DMS 273 treated with DMSO at 0.1 percent for 48 hours (cell line): ENCODE data around the gene C6orf62.
"Not testable (repeated sequence)": the region's sequence is repeated elsewhere in the genome, so short reads cannot be mapped to it uniquely, and the experiment has no call there.

ENCODE experiments used
- DNase-seq: peaks from one replicate; lab custom pipeline; 2025; lab: John Stamatoyannopoulos, UW

The C6orf62 gene

DNA sequence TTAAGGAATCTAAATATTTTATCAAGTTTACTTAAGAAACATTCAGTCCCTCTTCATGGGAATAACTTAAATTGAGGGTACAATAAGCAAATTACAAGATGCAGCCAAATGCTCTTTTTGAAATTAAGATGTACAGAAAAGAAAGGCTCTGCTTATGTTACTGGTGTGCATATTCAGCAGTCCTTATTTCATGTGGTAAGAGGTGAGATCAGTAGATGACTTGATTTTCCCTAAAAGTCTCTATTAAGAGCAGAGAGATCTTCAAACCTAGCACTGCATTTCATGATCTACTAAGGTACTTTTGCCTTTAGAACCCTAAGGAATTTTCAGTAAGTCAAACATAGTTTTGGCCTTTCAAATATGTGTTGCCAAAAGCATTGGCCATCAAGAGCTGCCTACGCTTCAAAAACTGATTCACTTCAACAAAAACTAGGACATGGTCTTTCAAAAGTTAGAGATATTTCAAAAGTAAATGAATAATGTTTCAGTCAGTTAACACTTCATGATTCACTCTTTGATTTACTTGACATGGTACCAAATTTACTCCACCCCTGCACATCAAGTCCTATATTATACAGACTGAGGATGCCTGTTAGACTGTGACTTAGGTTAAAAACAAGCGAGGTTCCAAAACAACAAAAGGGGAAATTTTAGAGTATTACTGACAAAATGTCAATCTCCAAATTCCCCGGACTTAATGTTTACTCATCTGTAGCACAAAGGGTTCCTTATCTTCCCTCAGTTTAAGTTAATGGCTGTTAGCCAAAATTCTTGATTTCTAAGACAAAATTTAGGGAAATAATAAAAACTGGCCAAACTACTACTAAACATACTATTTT, 19.2 kb downstream of the C6orf62 start:
- no peak for DNase-seq

DNA sequence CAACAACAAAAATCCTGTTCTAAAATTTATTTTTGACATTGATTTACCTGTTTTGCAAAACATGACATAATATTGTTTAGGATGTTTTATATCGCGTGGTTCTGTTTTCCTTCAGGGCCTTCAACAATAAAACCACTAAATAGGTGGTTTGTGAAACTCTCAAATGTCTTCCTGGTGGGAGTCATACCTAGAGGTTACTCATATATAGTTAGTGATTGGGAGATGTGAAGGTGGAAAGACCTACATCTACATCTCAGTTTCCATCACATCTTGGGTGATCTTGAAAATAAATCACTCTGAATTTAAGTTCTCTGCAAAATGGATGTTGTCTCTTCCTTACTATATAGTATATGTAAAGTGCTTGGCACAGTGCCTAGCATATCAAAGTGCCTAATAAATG, 22.9 kb downstream of the C6orf62 start:
- no peak for DNase-seq

DNA sequence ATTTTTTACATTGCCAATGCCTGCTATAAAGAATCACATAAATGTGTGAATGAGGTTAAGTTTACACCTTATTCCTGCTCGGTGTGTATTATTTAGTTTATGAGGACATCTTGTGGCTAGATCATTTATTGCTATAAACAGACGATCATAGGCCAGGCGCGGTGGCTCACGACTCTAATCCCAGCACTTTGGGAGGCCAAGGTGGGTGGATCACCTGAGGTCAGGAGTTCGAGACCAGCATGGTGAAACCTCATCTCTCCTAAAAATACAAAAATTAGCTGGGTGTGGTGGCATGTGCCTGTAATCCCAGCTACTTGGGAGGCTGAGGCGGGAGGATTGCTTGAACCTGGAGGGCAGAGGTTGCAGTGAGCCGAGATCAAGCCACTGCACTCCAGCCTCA, 23.3 kb downstream of the C6orf62 start:
- DNase-seq: not testable (repeated sequence)

DNA sequence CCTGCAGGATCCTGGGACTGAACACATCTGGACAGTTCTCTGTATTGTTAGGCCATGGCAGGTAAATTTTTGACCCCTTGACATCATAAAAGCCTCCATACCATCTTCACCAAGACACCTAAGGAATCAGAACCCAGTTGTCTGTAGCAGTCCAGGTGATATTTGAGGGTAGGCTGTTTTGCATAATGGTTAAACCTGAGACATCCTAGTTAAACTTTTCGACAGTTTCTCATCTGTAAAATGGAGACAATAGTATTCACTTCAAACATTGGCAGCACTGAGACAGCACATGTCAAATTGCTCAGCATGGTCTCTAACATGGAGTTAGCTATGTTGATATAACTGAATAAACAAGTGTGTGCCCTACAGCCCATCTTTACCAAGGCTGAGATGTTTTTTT, 24.8 kb downstream of the C6orf62 start:
- no peak for DNase-seq

DNA sequence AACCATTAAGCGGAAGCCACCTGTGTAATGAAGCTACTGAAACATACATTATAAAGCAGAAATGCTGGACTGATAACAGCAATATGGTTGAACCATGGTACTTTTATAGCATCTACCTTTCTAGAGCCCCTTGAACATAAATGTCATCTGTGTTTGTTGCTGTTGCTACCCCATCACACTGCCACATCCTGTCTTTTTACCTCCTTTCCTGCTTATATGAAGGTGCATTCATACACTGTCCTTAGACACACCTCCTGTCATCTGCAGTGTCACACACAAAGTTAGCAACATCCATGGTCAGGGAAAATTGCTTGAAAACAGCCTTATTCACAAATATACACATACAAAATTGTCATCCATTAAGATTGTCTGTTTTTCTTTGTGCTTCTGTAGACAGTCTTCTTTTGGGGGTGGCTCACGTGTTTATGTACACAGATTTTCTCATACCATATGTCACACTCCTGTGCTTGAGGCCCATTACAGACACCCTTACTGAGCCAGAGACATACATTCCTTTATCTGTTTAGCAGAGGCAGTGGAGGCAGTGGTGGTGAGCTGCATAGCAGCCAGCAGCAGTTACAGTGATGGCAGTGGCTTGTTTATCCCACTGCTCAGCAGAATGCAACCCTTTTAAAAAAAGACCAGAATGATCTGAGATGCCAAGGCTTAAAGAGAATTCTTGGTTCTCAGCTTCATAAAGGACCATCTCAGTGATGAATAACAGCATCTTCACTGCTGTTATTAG, 25.9 kb downstream of the C6orf62 start:
- DNase-seq: no peak

DNA sequence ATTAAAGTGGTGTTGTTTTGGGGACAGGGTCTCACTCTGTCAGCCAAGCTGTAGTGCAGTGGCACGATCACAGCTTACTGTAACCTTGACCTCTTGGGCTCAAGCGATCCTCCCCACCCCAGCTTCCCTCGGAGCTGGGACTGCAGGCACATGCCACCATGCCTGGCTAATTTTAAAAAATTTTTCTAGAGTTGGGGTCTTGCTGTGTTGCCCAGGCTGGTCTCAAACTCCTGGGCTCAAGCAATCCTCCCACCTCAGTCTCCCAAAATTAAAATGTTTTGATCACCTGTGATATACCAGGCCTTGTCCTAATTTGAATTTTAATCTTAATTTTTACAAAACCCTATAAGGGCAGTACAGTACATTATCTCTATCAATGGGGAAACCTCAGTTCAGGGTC, 26.5 kb downstream of the C6orf62 start:
- DNase-seq: no peak

DNA sequence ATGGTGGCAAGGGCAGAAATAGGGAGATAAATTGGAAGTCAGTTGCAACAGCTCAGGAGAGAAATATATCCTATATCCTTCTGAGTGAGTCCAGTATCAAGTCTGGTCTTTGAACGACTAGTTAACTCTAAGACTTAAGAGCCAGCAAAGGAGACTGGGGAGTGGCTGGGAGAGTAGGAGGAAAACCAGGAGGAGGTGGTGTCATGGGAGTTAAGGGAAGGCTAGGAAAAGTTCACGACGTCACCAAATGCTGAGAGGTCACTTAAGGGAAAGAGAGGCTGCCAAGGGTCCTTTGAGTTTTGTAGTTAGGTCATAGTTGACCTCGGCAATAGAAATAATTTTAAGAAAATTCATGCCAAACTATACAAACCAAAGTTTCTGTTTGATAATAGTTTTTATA, 27.0 kb downstream of the C6orf62 start:
- no peak for DNase-seq

DNA sequence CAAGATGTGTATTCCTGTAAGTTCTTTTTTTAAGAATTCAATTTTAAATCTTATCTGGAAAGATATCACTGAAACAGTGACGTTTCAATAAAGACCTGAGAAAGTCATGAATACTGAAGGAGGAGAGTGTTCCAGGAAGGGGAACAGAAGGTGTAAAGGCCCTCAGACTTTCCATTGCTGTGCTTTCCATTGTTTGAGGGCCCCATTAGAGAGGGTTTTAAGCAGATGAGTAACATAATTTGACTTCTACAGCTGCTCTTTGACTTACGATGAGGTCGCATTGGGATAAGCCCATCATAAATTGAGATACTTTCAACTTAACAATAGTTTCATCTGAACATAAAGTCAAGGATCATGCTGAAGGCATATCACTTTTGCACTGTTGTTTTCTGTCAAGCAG, 27.4 kb downstream of the C6orf62 start:
- no peak for DNase-seq

DNA sequence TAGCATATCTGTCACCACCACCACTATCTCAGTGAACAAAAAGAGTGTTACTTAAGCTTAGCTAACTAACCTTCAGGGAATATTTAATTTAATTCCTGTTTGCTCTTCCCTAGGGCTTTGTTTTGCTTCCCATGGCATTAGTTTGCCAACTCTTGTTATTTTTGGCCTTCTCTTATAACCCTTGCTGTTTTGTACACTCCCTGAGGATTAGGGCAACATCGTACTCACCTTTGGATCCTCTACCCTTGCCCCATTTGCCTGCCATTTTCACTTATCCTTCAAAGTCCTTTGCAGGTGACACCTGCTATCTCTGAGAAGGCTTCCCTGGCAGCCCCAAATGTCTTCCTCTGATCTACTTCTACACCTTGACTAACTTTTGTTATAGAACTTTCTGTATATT, 28.4 kb downstream of the C6orf62 start:
- no peak for DNase-seq

DNA sequence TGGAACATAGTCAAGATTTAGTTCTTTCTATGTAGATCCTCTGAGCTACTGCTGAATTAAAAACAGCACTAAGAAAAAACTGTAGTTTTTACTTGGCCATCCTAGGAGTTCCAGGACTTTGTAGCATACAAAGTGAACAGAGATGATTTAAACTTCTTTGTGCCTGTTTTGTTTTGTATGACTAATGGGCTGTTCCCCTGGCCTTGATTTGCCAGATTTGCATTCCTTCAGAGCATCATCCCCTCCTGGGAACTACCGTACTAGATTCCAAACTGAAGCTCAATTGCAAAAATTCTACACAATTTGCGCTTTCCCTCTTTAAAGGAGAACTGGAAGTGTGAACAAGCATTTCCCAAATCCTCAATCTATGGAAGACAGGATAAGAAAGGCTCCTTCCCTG, 29.0 kb downstream of the C6orf62 start:
- DNase-seq: no peak

DNA sequence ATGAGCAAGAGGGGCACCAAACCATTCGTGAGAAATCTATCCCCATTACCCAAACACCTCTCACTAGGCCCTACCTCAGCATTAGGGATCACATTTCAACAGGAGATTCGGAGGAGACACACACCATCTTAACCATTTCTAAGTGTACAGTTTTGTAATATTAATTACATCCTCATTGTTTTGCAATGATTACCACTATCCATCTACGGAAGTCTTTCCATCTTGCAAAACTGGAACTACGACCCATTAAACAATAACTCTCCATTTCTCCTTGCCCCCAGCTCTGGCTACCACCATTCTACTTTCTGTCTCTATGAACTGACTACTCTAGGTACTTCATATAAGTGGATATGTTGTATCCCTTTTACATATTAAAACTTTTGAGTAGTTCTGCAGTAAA, 32.0 kb downstream of the C6orf62 start:
- no peak for DNase-seq

DNA sequence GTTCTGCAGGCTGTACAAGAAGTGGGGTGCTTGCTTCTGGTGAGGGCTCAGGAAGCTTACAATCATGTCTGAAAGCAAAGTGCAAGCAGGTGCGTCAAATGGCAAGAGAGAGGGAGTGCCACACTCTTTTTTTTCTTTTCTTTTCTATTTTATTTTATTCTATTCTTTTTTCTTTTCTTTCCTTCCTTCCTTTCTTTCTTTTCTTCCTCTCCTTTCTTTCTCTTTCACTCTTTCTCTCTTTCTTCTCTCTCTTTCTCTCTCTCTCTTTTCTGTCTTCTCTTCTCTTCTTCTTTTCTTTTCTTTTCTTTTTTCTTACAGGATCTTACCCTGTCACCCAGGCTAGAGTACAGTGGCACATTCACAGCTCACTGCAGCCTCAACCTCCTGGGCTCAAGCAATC, 32.5 kb downstream of the C6orf62 start:
- no peak for DNase-seq

DNA sequence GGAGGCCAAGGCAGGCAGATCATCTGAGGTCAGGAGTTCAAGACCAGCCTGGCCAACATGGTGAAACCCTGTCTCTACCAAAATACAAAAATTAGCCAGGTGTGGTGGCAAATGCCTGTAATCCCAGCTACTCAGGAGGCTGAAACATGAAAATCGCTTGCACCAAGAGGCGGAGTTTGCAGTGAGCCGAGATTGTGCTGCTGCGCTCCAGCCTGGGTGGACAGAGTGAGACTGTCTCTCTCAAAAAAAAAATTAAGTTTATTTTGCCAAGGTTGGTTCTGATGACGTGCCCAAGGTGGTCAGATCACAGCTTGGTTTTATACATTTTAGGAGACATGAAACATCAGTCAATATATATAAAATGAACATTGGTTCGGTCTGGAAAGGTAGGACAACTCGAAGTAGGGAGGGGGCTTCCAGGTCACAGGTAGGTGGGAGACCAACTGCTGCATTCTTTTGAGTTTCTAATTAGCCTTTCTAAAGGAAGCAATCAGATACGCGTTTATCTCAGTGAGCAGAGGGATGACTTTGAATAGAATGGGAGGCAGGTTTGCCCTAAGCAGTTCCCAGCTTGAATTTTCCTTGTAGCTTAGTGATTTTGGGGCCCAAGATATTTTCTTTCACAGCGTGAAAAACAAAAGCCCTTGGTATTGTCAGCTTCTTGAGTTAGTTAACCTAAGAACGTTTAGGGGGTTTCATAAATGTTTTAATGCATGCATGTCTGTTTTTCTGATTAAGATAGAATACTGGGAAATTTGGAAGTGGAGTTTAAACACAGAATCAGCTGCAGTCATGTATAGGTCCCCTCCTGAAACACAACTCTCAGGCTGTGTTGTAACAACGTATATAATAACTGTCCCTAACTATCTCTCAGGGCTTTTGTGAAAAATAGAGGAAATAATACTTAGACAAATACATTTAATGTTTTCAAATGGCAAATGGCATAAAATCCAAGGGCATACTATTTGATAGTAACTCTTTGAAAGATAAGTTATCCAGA, 35.4 kb downstream of the C6orf62 start:
- no peak for DNase-seq

DNA sequence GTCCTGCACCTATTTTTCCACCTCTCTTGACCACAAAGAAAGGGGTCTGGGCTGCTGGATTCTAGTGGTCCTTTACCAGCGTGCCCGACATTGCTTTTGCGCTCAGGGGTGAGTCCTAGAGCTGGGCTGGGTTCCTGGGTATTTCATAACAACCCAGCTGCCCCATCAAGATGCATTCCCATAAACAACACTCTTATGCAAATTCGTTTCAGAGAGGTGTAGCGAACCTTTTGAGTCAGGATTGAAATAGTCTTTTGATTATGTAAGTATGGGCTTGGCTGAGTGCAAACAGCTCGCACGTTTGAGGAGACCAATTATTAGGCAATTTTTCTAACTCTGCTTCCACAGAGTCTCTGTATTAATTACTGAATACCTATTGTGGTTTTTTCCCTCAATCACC, 38.4 kb downstream of the C6orf62 start:
- no peak for DNase-seq

DNA sequence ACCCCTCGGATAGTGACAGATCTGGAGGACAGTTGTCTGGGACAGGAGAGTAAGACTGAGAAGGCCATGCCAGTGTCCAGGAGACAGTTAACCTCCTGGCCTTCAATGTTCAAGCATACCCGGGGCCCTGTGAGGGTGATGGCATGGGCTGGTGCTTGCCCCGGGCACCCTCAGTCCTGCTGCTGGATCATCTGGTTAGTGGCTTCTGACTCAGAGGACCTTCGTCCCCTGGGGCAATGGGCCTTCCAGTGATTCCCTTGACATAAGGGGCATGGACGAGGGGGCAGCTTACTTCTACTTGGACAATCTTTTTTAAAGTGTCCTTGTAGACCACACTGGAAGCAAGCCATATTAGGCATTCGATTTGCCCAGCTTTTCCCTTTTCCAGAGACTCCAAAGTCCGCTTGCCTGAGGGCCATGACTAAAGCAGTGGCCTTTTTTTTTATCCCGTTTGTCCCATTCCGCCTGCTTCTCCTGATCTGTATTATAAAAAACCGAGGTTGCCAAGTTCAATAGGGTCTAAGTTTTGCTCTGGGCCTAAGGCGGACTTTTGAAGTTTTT, 40.1 kb downstream of the C6orf62 start:
- DNase-seq: not testable (repeated sequence)

DNA sequence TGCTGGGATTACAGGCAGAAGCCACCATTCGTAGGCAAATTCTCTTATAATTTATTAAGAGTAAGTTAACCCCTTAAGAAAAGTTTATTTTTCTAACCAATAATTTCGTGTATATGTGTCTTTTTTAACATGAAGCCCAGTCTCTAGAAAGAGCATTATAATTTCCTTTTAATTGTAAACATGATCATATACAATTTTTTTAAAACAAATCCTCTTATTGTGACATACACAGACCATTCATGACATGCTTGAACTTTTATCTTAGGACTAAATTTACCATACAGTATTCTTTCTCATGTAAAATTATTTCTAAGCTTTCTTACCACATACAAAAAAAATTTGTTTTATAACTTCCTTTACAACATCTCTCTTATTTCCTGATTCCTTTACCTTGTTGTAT, 45.3 kb downstream of the C6orf62 start:
- DNase-seq: no peak

DNA sequence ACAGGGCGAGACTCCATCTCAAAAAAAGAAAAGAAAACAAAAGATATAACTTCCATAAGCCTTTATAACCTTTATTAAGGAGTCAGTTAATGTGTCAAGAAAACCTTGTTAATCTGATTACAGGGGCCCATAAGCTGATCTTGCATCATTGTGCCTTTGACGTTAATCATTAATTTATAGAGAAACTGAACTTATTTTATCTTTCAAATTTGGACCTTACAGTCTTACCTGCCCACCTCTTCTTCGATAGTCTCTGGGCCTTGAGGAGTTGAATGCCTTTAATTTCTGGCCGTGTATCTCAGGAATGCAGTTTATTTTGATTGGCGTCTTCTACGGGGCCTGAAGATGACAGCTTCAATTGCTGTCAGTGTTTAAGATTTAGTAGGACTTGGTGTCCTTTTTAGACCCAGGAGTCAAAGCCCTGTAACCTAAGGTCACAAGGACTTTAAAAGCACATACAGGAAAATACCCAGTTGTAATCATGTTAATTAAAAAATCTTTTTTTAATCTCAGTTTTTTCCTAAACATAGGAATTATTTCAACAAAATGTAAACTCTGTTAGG, 46.3 kb downstream of the C6orf62 start:
- DNase-seq: no peak

DNA sequence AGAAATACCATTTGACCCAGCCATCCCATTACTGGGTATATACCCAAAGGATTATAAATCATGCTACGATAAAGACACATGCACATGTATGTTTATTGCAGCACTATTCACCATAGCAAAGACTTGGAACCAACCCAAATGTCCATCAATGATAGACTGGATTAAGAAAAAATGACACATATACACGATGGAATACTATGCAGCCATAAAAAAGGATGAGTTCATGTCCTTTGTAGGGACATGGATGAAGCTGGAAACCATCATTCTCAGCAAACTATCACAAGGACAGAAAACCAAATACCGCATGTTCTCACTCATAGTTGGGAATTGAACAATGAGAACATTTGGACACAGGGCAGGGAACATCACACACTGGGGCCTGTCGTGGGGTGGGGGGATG, 47.9 kb downstream of the C6orf62 start:
- DNase-seq: not testable (repeated sequence)

DNA sequence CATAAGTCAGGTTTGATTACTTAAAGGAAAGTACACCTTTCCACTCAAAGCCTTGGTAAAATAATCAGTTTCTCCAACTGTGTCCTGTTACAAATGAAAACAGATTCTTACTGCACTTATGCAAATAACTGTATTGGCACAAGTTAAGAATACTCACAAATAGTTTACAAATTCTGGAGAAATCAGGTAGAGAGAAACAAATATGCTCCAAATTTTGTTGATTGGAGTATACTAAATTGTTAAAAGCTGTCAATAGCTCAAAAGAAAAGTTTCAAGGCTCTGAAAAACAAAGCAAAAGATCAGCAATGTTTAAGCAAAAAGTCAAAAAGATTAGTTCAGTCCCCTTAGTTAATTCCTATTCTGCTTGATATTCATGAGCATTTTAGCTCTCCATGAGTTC, 48.5 kb downstream of the C6orf62 start:
- DNase-seq: not testable (repeated sequence)

DNA sequence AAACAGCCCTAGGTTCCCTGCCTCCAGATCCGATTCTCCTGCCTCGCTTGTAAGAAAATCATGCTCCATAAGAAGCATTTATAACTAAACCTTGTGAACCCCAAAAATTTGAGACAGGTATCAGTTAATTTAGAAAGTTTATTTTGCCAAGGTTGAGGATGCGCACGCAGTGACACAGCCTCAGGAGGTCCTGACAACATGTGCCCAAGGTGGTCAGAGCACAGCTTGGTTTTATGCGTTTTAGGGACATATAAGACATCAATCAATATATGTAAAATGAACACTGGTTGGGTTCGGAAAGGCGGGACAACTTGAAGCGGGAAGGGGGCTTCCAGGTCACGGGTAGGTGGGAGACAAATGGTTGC, 50.0 kb downstream of the C6orf62 start:
- no peak for DNase-seq
